ENCODE data around the gene ZNF566.

The ZNF566 gene

GRCh38 chr19:36527873-36528193, 38.5 kb upstream of the ZNF566 start:
- peak; percentile 21; the same call in 2 of the 3 replicates for ATAC-seq
- TF ChIP-seq ZFP3 (CRISPR knock-in tag; IDR thresholded peaks at IDR 0.05) (no peak), CREB5 (CRISPR knock-in tag; IDR thresholded peaks at IDR 0.05; ENCODE audit: low read depth) (no peak), ISL1 (CRISPR knock-in tag; IDR thresholded peaks at IDR 0.05) (no peak), ESRRG (CRISPR knock-in tag; IDR thresholded peaks at IDR 0.05) (no peak)

DNA sequence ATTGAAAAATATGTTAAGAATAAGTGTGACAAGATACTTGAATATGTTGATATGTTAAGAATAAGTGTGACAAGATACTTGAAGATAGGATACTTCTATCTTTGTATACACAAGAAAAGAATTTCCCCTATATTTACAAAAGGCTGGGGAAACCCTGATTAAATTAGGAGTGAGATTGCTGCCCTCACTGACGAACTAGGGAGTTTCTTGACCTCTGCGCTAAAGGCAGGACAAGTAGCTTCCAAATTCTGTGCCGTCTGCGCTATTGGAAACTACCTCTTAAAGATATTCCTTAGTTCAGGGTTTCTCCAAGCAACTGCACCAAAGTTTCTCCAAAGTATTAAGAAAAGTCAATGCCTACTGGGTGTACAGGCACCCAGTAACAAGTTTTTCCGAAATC, 38.0 kb upstream of the ZNF566 start:
- no peak for TF ChIP-seq ESRRG (CRISPR knock-in tag; IDR thresholded peaks at IDR 0.05)
- TF ChIP-seq ZNF565 (CRISPR knock-in tag; conservative IDR thresholded peaks at IDR 0.05; ENCODE audit: low read depth): no peak
- no peak for TF ChIP-seq ZFP3 (CRISPR knock-in tag; IDR thresholded peaks at IDR 0.05)
- TF ChIP-seq GLIS3 (CRISPR knock-in tag; IDR thresholded peaks at IDR 0.05): no peak
- TF ChIP-seq TCF4 (CRISPR knock-in tag; IDR thresholded peaks at IDR 0.05; ENCODE audit: borderline replicate concordance): no peak
- no peak for TF ChIP-seq CSRNP3 (CRISPR knock-in tag; IDR thresholded peaks at IDR 0.05)
- TF ChIP-seq OSR1 (CRISPR knock-in tag; IDR thresholded peaks at IDR 0.05): no peak
- ATAC-seq: no peak

- ATAC-seq: no peak
- TF ChIP-seq GLIS3 (CRISPR knock-in tag; IDR thresholded peaks at IDR 0.05): no peak
- TF ChIP-seq ESRRG (CRISPR knock-in tag; IDR thresholded peaks at IDR 0.05): no peak
- TF ChIP-seq ZNF8 (CRISPR knock-in tag; IDR thresholded peaks at IDR 0.05): no peak
- TF ChIP-seq RARB (CRISPR knock-in tag; IDR thresholded peaks at IDR 0.05): no peak
- no peak for TF ChIP-seq ISL1 (CRISPR knock-in tag; IDR thresholded peaks at IDR 0.05)
- TF ChIP-seq, protein P1, sequence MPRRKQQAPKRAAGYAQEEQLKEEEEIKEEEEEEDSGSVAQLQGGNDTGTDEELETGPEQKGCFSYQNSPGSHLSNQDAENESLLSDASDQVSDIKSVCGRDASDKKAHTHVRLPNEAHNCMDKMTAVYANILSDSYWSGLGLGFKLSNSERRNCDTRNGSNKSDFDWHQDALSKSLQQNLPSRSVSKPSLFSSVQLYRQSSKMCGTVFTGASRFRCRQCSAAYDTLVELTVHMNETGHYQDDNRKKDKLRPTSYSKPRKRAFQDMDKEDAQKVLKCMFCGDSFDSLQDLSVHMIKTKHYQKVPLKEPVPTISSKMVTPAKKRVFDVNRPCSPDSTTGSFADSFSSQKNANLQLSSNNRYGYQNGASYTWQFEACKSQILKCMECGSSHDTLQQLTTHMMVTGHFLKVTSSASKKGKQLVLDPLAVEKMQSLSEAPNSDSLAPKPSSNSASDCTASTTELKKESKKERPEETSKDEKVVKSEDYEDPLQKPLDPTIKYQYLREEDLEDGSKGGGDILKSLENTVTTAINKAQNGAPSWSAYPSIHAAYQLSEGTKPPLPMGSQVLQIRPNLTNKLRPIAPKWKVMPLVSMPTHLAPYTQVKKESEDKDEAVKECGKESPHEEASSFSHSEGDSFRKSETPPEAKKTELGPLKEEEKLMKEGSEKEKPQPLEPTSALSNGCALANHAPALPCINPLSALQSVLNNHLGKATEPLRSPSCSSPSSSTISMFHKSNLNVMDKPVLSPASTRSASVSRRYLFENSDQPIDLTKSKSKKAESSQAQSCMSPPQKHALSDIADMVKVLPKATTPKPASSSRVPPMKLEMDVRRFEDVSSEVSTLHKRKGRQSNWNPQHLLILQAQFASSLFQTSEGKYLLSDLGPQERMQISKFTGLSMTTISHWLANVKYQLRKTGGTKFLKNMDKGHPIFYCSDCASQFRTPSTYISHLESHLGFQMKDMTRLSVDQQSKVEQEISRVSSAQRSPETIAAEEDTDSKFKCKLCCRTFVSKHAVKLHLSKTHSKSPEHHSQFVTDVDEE (CRISPR knock-in tag; IDR thresholded peaks at IDR 0.05): no peak
- TF ChIP-seq ZFP3 (CRISPR knock-in tag; IDR thresholded peaks at IDR 0.05): no peak
- TF ChIP-seq POU6F1 (CRISPR knock-in tag; IDR thresholded peaks at IDR 0.05; ENCODE audit: borderline replicate concordance, low read depth): no peak
- TF ChIP-seq TCF4 (CRISPR knock-in tag; IDR thresholded peaks at IDR 0.05; ENCODE audit: borderline replicate concordance): no peak
- no peak for TF ChIP-seq ZNF70 (CRISPR knock-in tag; IDR thresholded peaks at IDR 0.05)
- no peak for TF ChIP-seq TOX (CRISPR knock-in tag; IDR thresholded peaks at IDR 0.05; ENCODE audit: borderline replicate concordance)
- no peak for TF ChIP-seq PATZ1 (CRISPR knock-in tag; IDR thresholded peaks at IDR 0.05; ENCODE audit: borderline replicate concordance)
- no peak for TF ChIP-seq ZNF565 (CRISPR knock-in tag; conservative IDR thresholded peaks at IDR 0.05; ENCODE audit: low read depth)
- no peak for TF ChIP-seq SNAI2 (CRISPR knock-in tag; IDR thresholded peaks at IDR 0.05)
- TF ChIP-seq OSR1 (CRISPR knock-in tag; IDR thresholded peaks at IDR 0.05): no peak
- TF ChIP-seq CREB5 (CRISPR knock-in tag; IDR thresholded peaks at IDR 0.05; ENCODE audit: low read depth): no peak
- TF ChIP-seq ARNTL (CRISPR knock-in tag; IDR thresholded peaks at IDR 0.05; ENCODE audit: borderline replicate concordance, low read depth): no peak
- no peak for TF ChIP-seq BACH2 (CRISPR knock-in tag; IDR thresholded peaks at IDR 0.05; ENCODE audit: borderline replicate concordance)
Measured at GRCh38 chr19:36526581-36526980, 37.2 kb upstream of the ZNF566 start.
